ENCODE measurements around the gene PTCH2.
A peak's percentile ranks its signal among the peaks of the same experiment; 100 is the strongest.

The PTCH2 gene

GRCh38 chr1:44780583-44781121 lies 62.4 kb downstream of the PTCH2 start:
- TF ChIP-seq, protein P1, sequence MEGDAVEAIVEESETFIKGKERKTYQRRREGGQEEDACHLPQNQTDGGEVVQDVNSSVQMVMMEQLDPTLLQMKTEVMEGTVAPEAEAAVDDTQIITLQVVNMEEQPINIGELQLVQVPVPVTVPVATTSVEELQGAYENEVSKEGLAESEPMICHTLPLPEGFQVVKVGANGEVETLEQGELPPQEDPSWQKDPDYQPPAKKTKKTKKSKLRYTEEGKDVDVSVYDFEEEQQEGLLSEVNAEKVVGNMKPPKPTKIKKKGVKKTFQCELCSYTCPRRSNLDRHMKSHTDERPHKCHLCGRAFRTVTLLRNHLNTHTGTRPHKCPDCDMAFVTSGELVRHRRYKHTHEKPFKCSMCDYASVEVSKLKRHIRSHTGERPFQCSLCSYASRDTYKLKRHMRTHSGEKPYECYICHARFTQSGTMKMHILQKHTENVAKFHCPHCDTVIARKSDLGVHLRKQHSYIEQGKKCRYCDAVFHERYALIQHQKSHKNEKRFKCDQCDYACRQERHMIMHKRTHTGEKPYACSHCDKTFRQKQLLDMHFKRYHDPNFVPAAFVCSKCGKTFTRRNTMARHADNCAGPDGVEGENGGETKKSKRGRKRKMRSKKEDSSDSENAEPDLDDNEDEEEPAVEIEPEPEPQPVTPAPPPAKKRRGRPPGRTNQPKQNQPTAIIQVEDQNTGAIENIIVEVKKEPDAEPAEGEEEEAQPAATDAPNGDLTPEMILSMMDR (IDR thresholded peaks at IDR 0.05; ENCODE audit: low read depth, low read length, missing control alignments) = no peak

DNA sequence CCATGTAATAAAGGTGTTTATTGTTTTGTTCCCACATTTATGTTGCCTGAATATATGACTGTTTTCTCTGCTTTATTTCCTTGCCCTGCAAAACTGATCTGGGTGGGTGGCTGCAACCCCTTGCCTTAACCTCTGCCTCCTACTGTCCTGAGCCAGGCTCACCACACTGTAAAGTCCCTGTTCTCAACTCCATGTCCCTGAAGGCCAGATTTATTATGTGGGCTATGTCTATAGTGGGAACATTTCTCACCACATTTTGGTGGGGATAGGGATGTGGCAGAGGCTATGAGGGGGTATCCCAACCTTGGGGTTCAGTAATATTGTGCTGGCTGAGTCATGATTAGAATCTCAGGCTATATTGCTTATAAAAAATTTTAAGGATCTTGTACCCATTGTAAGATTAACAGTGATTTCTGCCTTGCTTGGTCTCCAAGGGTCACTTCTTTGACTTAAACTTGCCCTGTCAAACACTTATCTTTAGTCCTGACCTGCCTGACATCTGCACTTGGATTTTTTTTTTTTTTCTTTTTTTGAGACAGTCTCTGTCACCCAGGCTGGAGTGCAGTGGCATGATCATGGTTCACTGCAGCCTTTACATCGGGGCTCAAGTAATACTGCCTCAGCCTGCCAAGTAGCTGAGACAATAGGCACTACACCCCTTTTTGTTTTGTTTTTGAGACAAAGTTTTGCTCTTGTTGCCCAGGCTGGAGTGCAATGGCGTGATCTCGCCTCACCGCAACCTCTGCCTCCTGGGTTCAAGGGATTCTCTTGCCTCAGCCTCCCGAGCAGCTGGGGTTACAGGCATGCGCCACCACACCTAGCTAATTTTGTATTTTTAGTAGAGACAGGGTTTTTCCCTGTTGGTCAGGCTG lies 64.1 kb downstream of the PTCH2 start:
- H3K4me3 ChIP-seq (ENCODE audit: low read depth, low read length) = peak overlapping the region; percentile 9
- no peak for DNase-seq
- no peak overlapping the region for H3K27ac ChIP-seq
- no peaks in the 10 kb centered on the region for H3K27me3 ChIP-seq (replicated peaks)
- H3K36me3 ChIP-seq (replicated peaks) = peaks cover 49% of the 10 kb centered on the region
- TF ChIP-seq, protein P1 (IDR thresholded peaks at IDR 0.05; ENCODE audit: low read depth, low read length, missing control alignments) = no peak
- in situ Hi-C loops (cut with HindIII; ENCODE audit: low pct_ligation_motif_present, low sequenced_read_pairs) = no loop called here

More at GRCh38 chr1:44780583-44781121, 62.4 kb downstream of the PTCH2 start:
- no peak overlapping the region for H3K27ac ChIP-seq
- H3K36me3 ChIP-seq (replicated peaks) = peaks cover 49% of the 10 kb centered on the region
- in situ Hi-C loops (cut with HindIII; ENCODE audit: low pct_ligation_motif_present, low sequenced_read_pairs) = no loop called here
- DNase-seq = no peak
- H3K4me3 ChIP-seq (ENCODE audit: low read depth, low read length) = no peak overlapping the region
- H3K27me3 ChIP-seq (replicated peaks) = no peaks in the 10 kb centered on the region

DNA sequence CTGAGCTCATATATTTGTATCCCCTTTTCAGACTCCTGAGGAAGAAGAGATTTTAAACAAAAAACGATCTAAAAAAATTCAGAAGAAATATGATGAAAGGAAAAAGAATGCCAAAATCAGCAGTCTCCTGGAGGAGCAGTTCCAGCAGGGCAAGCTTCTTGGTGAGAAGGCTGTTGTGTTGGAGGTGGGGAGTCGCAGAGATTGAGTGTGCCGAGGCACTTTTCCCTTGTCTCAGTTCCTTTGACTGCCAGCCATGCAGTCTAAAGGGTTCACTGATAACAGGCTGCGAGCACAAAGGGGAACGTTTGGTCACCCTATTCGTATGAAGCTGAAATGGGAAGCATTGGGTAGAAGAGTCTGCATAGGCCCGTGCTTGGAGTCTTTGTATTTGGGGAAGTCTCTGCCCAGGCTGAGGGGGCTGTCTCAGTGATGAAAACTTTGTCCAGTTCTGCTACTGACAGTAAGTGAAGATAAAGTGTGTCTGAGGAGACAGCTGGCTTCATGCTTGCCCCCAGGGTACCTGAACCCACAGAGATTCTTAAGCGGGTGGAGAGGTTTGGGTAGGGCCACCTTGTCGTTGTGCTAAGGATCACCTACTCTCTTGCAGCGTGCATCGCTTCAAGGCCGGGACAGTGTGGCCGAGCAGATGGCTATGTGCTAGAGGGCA lies 65.0 kb downstream of the PTCH2 start:
- Histone ChIP-seq H3K36me3 (replicated peaks) (peaks cover 49% of the 10 kb centered on the region), H3K27me3 (replicated peaks) (no peaks in the 10 kb centered on the region), H3K27ac (no peak overlapping the region), H3K4me3 (ENCODE audit: low read depth, low read length) (peak overlapping the region; percentile 95)
- TF ChIP-seq, protein P1 (IDR thresholded peaks at IDR 0.05; ENCODE audit: low read depth, low read length, missing control alignments) = no peak
- in situ Hi-C loops (cut with HindIII; ENCODE audit: low pct_ligation_motif_present, low sequenced_read_pairs) = no loop called here
- DNase-seq = no peak

DNA sequence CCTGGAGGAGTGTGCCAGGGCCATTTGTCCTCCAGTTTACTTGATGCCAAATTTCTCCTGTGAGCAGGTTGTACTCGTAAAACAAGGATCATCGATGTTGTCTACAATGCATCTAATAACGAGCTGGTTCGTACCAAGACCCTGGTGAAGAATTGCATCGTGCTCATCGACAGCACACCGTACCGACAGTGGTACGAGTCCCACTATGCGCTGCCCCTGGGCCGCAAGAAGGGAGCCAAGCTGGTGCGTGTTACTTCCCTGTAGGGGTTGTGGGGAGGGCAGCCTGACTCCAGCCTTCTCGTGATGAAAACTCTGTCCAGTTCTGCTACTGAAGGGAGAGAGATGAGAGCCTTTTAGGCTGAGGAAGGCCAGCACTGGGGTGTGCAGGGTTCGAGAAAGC lies 65.5 kb downstream of the PTCH2 start:
- Histone ChIP-seq H3K36me3 (replicated peaks) (peaks cover 49% of the 10 kb centered on the region), H3K4me3 (ENCODE audit: low read depth, low read length) (peak overlapping the region; percentile 95), H3K27ac (no peak overlapping the region), H3K27me3 (replicated peaks) (no peaks in the 10 kb centered on the region)
- DNase-seq = no peak
- in situ Hi-C loops (cut with HindIII; ENCODE audit: low pct_ligation_motif_present, low sequenced_read_pairs) = no loop called here
- TF ChIP-seq, protein P1 (IDR thresholded peaks at IDR 0.05; ENCODE audit: low read depth, low read length, missing control alignments) = no peak

GRCh38 chr1:44776730-44777068 lies 66.4 kb downstream of the PTCH2 start:
- DNase-seq = no peak
- H3K4me3 ChIP-seq (ENCODE audit: low read depth, low read length) = peak overlapping the region; percentile 95
- in situ Hi-C loops (cut with HindIII; ENCODE audit: low pct_ligation_motif_present, low sequenced_read_pairs) = no loop called here
- H3K36me3 ChIP-seq (replicated peaks) = peaks cover 49% of the 10 kb centered on the region
- TF ChIP-seq, protein P1 (IDR thresholded peaks at IDR 0.05; ENCODE audit: low read depth, low read length, missing control alignments) = no peak
- peak overlapping the region; percentile 95 for H3K27ac ChIP-seq
- H3K27me3 ChIP-seq (replicated peaks) = no peaks in the 10 kb centered on the region
